KMS-11 (cell line): Measurements from ENCODE around the gene LAD1.

ENCODE experiments used
- H2AFZ ChIP-seq: fragments of 200-600 bp; sonication (generic); 2 replicates; pipeline ENCODE4 v1.6.1; 2016; ENCODE audit warnings: antibody characterized with exemption, mixed run types, low read depth
- H3K27ac ChIP-seq: fragments of 200-600 bp; sonication (generic); 2 replicates; pipeline ENCODE4 v1.6.1; 2016; ENCODE audit warnings: mild to moderate bottlenecking, mixed run types
- H3K27me3 ChIP-seq: fragments of 200-600 bp; sonication (generic); 2 replicates; pipeline ENCODE4 v1.6.1; 2017; ENCODE audit warnings: mild to moderate bottlenecking, low read depth, mixed run types, moderate library complexity; ENCODE audit not compliant: insufficient read depth
- H3K36me3 ChIP-seq: fragments of 200-600 bp; sonication (generic); 2 replicates; pipeline ENCODE4 v1.6.1; 2017; ENCODE audit warnings: mild to moderate bottlenecking, mixed run types; ENCODE audit not compliant: insufficient read depth
- H3K4me1 ChIP-seq: fragments of 200-600 bp; sonication (generic); 2 replicates; pipeline ENCODE4 v1.6.1; 2016; ENCODE audit warnings: mild to moderate bottlenecking, low read depth, mixed run types; ENCODE audit not compliant: poor library complexity, severe bottlenecking
- H3K4me2 ChIP-seq: fragments of 200-600 bp; sonication (generic); 2 replicates; pipeline ENCODE4 v1.7.0; 2016; ENCODE audit warnings: mild to moderate bottlenecking, mixed run types
- H3K4me3 ChIP-seq: fragments of 200-600 bp; sonication (generic); IDR thresholded peaks from 2 replicates; pipeline ENCODE4 v1.6.1; 2017; ENCODE audit warnings: low read depth, low read length, mixed read lengths; ENCODE audit not compliant: insufficient read depth
- H3K79me2 ChIP-seq: fragments of 200-600 bp; sonication (generic); 2 replicates; pipeline ENCODE4 v1.6.1; 2016; ENCODE audit warnings: low read depth, mixed run types; ENCODE audit not compliant: insufficient read depth
- H3K9ac ChIP-seq: fragments of 200-600 bp; sonication (generic); 2 replicates; pipeline ENCODE4 v1.6.1; 2016; ENCODE audit warnings: mild to moderate bottlenecking, mixed run types
- H4K20me1 ChIP-seq: fragments of 200-600 bp; sonication (generic); 2 replicates; pipeline ENCODE4 v1.6.1; 2016; ENCODE audit warnings: mild to moderate bottlenecking, mixed run types; ENCODE audit not compliant: insufficient read depth
- CTCF ChIP-seq: fragments of 200-600 bp; sonication (generic); conservative IDR thresholded peaks from 2 replicates; pipeline ENCODE4 v1.6.1; 2017; ENCODE audit warnings: low read depth, mild to moderate bottlenecking, antibody characterized with exemption, low read length, moderate library complexity, mixed read lengths

Gene LAD1

GRCh38 chr1:201386208-201386607 is 12.9 kb downstream of the LAD1 start:
- no peak overlapping the region for H3K9ac ChIP-seq
- H3K4me1 ChIP-seq, result no peaks in the 10 kb centered on the region
- H2AFZ ChIP-seq, result no peak overlapping the region
- H4K20me1 ChIP-seq, result no peaks in the 10 kb centered on the region
- H3K4me3 ChIP-seq, result no peak overlapping the region
- no peaks in the 10 kb centered on the region for H3K79me2 ChIP-seq
- no peaks in the 10 kb centered on the region for H3K36me3 ChIP-seq
- no peak for TF ChIP-seq CTCF
- no peak overlapping the region for H3K27ac ChIP-seq
- no peak overlapping the region for H3K4me2 ChIP-seq
- peaks cover 51% of the 10 kb centered on the region for H3K27me3 ChIP-seq

- H3K4me3 ChIP-seq, result no peak overlapping the region
- H3K27me3 ChIP-seq, result peaks cover 51% of the 10 kb centered on the region
- H3K4me1 ChIP-seq, result no peaks in the 10 kb centered on the region
- no peak overlapping the region for H3K27ac ChIP-seq
- peak; percentile 86 for TF ChIP-seq CTCF
- H2AFZ ChIP-seq, result no peak overlapping the region
- H4K20me1 ChIP-seq, result no peaks in the 10 kb centered on the region
- H3K4me2 ChIP-seq, result no peak overlapping the region
- no peaks in the 10 kb centered on the region for H3K79me2 ChIP-seq
- H3K9ac ChIP-seq, result no peak overlapping the region
- H3K36me3 ChIP-seq, result no peaks in the 10 kb centered on the region
Observed at GRCh38 chr1:201385299-201385891, 13.7 kb downstream of the LAD1 start.

GRCh38 chr1:201384406-201384782 is 14.7 kb downstream of the LAD1 start:
- Histone ChIP-seq H4K20me1 (no peaks in the 10 kb centered on the region), H3K4me3 (no peak overlapping the region), H3K36me3 (no peaks in the 10 kb centered on the region), H3K9ac (no peak overlapping the region), H3K4me2 (no peak overlapping the region), H2AFZ (no peak overlapping the region), H3K27ac (no peak overlapping the region), H3K4me1 (no peaks in the 10 kb centered on the region), H3K27me3 (peaks cover 51% of the 10 kb centered on the region), H3K79me2 (no peaks in the 10 kb centered on the region)
- no peak for TF ChIP-seq CTCF

- H3K9ac ChIP-seq, result no peak overlapping the region
- H4K20me1 ChIP-seq, result no peaks in the 10 kb centered on the region
- H3K27ac ChIP-seq, result no peak overlapping the region
- no peak overlapping the region for H3K4me3 ChIP-seq
- H3K27me3 ChIP-seq, result peaks cover 51% of the 10 kb centered on the region
- no peak overlapping the region for H3K4me2 ChIP-seq
- no peak for TF ChIP-seq CTCF
- no peaks in the 10 kb centered on the region for H3K79me2 ChIP-seq
- no peaks in the 10 kb centered on the region for H3K4me1 ChIP-seq
- no peaks in the 10 kb centered on the region for H3K36me3 ChIP-seq
- no peak overlapping the region for H2AFZ ChIP-seq
Observed at GRCh38 chr1:201383647-201384405, 15.3 kb downstream of the LAD1 start.
